GM21423 (cell line): ENCODE data around the gene TBC1D5.
"Not testable (repeated sequence)": the region's sequence is repeated elsewhere in the genome, so short reads cannot be mapped to it uniquely, and the experiment has no call there.

Experiments
- ATAC-seq: cut with Tn5 transposase; IDR thresholded peaks from one replicate; pipeline ENCODE4 v1.9.1; 2021; ENCODE audit warnings: mild to moderate bottlenecking, moderate library complexity; ENCODE audit not compliant: unreplicated experiment

The TBC1D5 gene

DNA sequence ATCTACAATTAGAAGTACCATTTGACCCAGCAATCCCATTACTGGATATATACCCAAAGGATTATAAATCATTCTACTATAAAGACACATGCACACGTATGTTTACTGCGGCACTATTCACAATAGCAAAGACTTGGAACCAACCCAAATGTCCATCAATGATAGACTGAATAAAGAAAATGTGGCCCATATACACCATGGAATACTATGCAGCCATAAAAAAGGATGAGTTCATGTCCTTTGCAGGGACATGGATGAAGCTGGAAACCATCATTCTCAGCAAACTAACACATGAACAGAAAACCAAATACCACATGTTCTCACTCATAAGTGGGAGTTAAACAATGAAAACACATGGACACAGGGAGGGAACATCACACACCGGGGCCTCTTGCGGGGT lies 92.7 kb downstream of the TBC1D5 start:
- not testable (repeated sequence) for ATAC-seq

DNA sequence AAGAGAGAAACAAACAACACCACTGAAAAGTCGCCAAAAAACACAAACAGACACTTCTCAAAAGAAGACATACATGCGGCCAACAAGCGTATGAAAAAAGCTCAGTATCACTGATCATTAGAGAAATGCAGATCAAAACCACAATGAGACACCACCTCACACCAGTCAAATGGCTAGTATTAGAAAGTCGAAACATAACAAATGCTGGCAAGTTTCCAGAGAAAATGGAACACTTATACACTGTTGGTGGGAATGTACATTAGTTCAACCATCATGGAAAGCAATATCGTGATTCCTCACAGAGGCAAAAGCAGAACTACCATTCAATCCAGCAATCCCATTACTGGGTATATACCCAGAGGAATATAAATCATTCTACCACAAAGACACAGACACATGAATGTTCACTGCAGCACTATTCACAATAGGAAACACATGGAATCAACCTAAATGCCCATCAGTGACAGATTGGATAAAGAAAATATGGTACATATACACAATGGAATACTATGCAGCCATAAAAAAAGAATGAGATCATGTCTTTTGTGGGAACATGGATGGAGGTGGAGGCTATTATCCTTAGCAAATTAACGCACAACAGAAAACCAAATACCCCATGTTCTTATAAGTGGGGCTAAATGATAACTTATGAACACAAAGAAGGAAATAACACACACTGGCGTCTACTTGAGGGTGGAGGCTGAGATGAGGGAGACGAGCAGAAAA lies 93.6 kb downstream of the TBC1D5 start:
- ATAC-seq = not testable (repeated sequence)

DNA sequence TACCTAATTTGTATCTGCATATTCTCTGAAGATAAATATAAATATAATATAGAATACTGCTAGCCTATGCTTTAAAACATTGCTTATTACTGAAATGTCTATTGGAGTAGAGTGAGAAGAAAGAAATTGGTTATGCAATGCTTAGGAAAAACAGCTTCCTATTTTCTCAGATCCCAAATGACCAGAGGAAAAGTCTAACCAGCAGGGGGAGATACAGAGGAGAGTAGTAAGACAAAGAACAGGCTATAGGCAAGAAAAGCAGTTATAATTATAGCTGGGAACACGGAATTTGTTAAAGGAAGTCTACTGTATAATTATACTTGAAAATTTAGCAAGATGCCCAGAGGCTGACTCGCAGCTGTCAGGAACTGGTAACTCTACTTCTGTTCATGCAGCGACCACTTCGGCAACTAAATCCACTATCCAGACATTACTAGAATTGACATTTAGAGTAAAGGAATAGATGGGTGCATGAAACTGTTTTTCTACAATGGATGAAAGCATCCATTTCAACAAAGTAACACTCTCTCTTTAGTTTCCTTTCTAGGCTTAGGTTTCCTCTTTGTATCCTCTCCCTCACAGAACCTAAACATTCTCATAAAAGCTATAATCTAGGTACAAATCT lies 97.2 kb downstream of the TBC1D5 start:
- no peak for ATAC-seq

DNA sequence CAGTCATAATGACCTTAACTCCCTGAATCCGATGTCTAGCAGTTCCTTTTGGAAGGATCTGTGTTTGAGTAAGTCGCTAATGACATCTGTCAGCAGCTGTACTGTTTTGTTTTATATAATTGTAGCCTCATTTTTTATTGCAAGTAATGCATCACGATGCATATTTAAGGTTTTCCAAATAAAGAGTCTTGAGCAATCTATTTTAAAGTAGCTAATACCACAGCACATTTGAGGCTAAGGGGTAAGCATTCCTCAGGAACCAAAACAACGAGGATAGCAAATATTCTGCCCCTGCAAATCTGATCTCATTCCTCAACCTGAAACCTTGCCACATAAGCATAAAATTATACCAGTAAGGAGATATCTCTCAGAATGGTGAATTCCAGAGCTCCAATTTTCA lies 98.7 kb downstream of the TBC1D5 start:
- ATAC-seq = no peak

DNA sequence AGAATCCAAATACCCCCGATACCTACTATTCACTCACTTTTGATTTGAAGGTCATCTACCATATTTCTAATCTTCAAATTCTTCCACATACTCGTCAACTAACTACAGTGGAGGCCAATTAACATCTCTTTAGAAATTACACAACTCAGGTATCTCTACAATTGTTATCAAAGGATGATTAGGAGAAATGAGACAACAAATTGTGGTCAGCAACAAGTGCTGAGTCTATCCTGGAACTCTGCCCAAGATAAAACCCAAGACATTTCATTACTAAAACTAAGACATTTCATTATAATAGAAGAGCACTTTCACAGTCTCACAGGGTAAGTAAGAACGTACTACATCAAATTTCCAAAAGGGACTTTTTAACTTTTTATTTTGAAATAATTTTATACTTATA lies 100.0 kb downstream of the TBC1D5 start:
- no peak for ATAC-seq

DNA sequence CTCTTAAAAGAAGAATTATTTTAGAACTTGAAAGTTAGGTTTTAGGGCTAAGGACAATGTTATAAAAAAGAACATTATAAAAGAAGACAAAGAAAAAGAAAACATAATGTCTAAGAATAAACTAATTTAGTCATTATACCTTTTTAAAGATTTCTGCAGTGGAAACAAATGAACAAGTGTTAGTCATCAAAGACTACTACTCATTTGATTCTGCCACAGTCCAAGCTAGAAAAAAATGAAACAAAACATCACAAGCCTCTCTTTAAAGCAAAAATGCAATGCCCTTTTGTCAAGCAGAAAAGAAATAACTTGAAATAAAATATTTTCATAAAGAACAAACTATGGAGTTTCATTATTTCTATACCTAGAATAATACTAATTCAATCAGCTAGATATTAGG lies 102.0 kb downstream of the TBC1D5 start:
- no peak for ATAC-seq

DNA sequence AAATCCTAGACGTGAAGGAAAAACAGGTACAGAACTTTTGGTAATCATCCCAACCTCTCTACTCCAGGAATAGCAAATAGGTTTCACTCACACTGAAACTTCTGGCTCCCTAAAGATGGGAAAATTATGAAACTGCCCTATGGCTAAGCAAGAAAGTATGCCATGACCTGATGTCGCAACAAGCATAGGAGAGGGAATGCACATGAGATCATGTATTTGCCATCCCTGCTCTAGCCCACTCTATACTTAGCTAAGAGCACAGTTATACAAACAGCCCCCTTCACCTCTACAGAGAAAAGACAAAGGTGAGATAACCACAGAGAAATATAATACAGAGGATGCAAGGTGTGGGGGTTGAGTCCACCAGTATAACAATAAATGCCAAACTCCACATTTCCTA lies 102.7 kb downstream of the TBC1D5 start:
- ATAC-seq = no peak

DNA sequence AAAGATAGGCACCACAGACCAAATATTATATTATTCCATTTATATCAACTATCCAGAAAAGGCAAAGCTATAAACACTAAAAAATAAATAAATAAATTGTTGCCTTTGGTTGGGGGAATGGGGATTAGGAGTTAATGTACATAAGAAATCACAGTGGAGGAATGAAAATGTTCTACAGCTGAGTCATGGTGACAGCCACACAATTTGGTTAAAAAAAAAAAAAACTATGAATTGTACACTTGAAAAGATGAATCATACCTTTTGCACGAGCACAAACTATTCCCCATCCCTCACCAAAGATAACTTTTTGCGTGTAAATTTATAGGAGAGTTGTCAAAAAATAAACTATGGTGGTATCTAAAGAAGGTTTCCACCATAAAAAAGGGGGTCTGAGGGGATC lies 103.2 kb downstream of the TBC1D5 start:
- no peak for ATAC-seq

DNA sequence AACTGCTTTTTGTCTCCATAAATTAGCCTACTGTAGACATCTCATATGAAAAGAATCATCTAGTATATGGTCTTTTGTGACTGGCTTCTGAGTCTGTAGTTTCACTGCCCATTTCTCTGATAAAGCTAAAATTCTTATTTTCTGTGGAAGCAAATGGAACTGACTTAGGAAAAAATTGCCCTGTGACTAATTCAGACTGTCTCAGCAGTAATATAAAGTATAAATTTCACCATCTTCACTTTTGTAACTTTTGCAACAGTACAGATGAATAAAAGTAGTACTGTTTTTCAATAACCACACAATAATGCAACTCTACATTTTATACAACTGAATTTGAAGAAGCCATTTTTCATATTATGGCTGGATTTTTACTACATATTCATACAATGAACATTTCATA lies 104.1 kb downstream of the TBC1D5 start:
- no peak for ATAC-seq

DNA sequence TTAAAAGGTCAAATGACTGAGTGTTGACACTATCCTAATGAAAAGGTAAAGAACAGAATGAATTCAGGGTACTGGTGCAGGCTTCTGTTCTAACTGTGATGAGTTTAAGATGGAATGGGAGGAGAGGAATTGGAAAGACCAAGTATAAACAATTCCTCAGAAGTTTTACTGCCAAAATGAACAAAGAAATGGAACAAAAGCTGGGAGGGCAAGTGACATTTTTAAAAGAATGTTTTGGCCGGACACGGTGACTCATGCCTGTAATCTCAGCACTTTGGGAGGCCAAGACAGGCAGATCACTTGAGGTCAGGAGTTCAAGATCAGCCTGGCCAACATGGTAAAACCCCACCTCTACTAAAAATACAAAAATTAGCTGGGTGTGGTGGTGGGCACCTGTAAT lies 106.8 kb downstream of the TBC1D5 start:
- ATAC-seq = not testable (repeated sequence)

DNA sequence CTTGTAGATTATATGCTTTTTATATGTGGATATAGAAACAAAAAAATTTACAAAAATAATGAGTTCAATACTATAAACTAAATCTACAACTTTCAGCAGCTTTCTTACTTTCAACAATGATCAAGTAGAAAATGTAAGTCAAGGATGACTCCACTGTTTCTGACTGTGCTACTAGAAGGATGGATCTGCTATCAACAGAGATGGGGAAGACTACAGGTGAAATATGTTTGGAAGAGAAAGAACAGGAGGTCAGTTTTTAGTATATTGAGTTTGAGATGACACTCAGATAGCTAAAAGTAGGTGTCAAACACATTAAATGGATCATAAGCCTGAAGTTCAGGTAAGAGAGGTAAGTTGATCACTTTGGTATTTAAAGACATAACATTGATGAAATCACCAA lies 107.5 kb downstream of the TBC1D5 start:
- ATAC-seq = no peak

DNA sequence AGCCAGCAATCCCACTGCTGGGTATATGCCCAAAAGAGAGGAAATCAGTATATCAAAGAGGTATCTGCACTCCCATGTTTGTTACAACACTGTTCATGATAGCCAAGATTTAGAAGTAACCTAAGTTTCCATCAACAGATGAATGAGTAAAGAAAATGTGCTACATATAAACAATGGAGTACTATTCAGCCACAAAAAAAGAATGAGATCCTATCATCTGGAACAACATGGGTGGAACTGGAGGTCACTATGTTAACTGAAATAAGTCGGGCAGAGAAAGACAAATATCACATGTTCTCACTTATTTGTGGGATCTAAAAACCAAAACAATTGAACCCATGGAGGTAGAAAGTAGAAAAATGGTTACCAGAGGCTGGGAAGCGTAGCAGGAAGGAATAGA lies 108.2 kb downstream of the TBC1D5 start:
- no peak for ATAC-seq

DNA sequence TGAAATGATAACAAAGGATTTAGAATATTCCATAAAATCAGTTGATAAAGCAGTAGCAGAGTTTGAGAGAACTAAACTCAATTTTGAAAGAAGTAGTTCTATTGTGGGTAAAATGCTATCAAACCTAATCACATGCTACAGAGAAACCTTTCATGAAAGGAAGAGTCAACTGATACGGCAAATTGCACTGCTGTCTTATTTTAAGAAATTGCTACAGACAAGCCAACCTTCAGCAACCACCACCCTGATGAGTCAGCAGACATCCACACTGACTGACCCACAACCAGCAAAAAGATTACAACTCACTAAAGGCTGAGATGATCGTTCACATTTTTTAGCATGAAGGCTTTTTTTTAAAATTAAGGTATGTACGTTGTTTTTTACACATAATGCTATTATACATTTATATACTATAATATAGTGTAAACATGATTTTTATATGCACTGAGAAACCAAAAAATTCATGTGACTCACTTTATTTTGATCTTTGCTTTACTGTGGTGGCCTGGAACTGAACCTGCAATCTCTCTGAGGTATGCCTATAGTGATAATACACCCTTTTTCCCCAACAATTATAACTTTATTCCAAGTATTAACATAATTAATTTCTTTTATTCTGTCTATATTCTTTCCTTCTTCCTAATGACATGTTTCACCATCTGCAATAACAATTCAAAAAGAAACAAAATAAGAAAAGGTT lies 109.9 kb downstream of the TBC1D5 start:
- ATAC-seq = peak; percentile 52

DNA sequence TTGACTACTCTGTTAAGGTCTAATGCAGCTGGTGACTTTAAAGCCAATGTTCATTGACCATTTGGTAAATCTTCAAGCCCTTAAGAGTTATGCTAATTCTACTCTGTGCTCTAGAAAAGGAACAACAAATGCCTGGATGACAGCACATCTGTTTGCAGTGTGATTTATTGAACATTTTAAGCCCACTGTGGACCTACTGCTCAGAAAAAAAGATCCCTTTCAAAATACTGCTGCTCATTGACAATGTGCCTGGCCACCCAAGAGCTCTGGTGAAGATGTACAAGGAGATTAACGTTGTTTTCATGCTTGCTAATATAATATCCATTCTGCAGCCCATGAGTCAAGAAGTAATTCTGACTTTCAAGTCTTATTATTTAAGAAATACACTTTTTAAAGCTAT lies 110.8 kb downstream of the TBC1D5 start:
- ATAC-seq = no peak

DNA sequence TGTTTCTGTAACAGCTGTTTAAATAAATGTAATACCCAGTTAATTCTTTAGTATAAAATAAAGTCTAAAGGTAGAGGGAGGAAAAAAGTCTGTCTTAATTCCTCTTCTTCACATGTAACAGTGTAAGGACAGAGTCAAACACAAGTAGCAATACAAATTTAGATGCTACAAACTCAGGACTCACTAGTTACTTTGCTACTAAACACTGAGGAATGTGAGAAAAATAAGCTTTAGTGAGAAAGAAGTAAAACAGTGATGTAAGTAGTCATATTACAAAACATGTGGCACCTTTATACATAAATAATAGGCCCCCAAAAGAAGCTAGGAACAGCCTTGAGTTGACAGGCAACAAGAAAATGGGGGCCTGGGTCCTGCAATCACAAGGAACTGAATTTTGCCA lies 113.0 kb downstream of the TBC1D5 start:
- no peak for ATAC-seq

DNA sequence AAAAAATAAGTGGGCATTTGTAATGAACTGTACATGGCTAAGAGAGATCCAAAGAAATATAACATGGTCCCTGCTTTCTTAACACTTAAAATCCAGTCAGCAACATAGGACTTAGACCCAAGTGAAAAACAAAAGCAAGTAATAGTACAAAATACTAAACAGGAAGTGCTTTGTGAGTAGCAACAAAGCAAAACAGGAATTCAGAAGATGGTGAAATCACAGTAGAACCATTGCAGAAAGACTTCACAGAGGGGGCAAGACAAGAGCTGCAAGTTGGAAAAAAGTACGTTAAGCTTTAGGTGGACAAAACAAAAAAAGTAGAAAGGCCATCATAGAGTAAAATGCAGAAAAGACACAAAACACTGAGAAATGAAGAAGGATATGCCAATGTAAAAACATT lies 116.0 kb downstream of the TBC1D5 start:
- no peak for ATAC-seq

DNA sequence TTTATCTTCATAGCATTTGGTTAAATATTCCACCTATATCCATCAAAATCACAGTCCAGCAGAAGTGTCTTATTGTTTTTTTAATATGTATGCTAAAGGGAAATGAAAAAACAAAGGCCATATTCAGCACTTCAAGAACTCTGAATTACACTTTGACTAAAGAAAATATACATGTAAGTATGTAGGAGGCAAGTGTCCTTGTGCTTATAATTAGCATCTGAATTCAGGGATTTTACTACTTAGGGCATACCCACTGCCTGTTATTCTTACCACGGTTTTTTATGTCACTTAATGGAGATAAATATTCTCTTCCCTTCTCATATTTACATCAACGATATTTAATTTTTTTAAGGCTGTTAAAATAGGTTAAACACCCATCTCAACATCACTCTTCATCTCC lies 117.3 kb downstream of the TBC1D5 start:
- no peak for ATAC-seq

DNA sequence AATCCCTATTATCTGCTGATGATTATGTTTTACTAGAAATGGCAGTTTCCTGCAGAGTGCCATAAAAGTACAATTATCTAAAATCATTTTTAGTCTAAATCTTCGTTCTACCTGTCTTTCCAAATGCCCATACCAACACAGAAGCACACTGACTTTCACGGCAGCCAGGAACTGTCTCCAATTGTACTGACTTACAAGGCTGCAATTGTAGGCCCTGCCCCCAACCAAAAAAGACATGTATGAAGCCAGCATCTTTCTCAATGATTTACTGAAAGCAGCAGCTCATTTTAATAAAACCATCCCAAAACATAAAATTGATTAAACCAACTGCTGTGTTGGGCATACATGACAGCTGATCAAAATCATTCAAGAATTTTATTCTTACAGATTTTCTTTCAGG lies 119.0 kb downstream of the TBC1D5 start:
- no peak for ATAC-seq

DNA sequence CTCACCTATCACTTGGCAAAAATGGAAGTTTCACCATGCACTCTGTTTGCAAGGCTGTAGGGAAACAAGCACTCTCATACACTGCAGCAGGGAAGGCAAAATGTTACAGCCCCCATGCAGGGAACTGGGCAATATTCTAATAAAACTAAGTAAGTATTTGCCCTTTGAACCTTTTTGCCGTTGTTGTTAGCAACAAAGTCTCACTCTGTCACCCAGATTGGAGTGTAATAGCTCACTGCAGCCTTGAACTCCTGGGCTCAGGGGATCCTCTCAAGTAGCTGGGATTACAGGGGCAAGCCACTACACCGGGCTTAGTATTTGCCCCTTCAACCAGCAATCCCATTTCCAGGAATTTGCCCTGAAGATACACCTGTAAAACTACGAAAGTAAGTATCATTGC lies 122.5 kb downstream of the TBC1D5 start:
- no peak for ATAC-seq

DNA sequence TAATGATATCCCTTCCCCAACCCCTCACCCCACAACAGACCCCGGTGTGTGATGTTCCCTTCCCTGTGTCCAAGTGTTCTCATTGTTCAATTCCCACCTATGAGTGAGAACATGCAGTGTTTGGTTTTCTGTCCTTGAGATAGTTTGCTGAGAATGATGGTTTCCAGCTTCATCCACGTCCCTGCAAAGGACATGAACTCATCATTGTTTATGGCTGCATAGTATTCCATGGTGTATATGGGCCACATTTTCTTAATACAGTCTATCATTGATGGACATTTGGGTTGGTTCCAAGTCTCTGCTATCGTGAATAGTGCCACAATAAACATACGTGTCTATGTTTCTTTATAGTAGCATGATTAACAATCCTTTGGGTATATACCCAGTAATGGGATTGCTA lies 129.4 kb downstream of the TBC1D5 start:
- ATAC-seq = not testable (repeated sequence)

DNA sequence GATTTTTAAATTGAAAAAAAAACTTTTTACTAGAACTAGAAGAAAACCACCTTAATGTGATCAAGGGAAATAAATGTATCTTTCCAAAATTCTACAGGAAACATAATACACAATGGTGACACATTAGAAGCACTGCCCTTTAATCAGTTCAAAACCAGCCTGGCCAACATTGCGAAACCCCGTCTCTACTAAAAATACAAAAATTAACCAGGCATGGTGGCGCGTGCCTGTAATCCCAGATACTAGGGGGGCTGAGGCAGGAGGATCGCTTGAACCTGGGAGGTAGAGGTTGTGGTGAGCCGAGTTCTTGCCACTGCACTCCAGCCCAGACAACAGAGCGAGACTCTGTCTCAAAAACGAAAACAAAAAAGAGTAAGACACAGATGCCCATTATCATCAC lies 134.5 kb downstream of the TBC1D5 start:
- ATAC-seq = no peak

DNA sequence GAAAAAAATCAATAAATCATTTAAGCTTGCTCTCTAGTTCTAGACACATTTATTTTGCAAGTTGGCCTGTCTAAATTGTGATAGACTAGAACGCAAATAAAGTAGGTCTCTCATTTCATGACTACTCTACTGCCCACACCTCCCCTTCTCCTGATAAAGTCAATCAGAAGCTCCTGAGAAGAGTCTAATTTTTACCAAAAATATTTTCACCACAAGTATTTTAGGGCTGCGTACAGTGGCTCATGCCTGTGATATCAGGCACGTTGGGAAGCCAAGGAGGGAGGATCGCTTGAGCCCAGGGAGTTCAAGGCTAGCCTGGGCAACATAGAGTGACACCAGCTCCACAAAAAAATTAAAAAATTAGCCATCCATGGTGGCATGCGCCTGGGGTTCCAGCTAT lies 136.5 kb downstream of the TBC1D5 start:
- ATAC-seq = no peak
